B cell (primary cell): ENCODE measurements around the gene PACRG. TPM values are rescaled to one million over a fixed set of nuclear protein-coding genes. Genes with fewer than 3 reads are reported as not detected.

Experiments
- ATAC-seq: fragments of 200-7000 bp; cut with Tn5 transposase; one replicate; pipeline ENCODE4 v1.10.0; 2021; ENCODE audit warnings: low read depth, mild to moderate bottlenecking, moderate number of reproducible peaks, moderate library complexity
- CTCF ChIA-PET: fragments of 350-600 bp; sonication (Branson Sonifier 250); formaldehyde crosslinking; loops from one replicate; lab custom pipeline; 2021; ENCODE audit warnings: antibody characterized with exemption, inconsistent platforms; lab: Charles Lee
- POLR2A ChIA-PET: fragments of 350-600 bp; sonication (Branson Sonifier 250); formaldehyde crosslinking; loops from one replicate; lab custom pipeline; 2021; ENCODE audit warnings: antibody characterized with exemption; lab: Charles Lee
- DNase-seq: peaks from one replicate; pipeline ENCODE4 v3.0.0; 2013
- H2AFZ ChIP-seq: 2 replicates; pipeline ENCODE4 v1.6.1; 2012; ENCODE audit warnings: mild to moderate bottlenecking, low read depth, low read length; ENCODE audit not compliant: insufficient read depth, poor library complexity, severe bottlenecking
- H3K27ac ChIP-seq, 2 donors: 1 replicate in 1 of 2; 2 replicates in 1 of 2; pipeline ENCODE4 v1.5.1; 2012 to 2013; ENCODE audit warnings: low read length in 2 of 2, mild to moderate bottlenecking in 2 of 2, moderate library complexity in 1 of 2
- H3K27me3 ChIP-seq, 4 experiments: fragments of 200-600 bp in 1 of 4; sonication (generic) in 1 of 4; replicated peaks in 1 of 4; 1 replicate in 2 of 4; 2 replicates in 2 of 4; pipeline versions ENCODE4 v1.6.1 to v1.7.0; 2013 to 2016; ENCODE audit warnings: low read length in 3 of 4, mild to moderate bottlenecking in 2 of 4, mixed read lengths in 1 of 4, moderate library complexity in 1 of 4; ENCODE audit not compliant: insufficient read depth in 4 of 4, control insufficient read depth in 3 of 4; ENCODE audit errors: control extremely low read depth in 1 of 4
- H3K36me3 ChIP-seq, 2 experiments: replicated peaks in 1 of 2; 1 replicate in 1 of 2; 2 replicates in 1 of 2; pipeline versions ENCODE4 v1.6.1 to v1.7.1; 2013; ENCODE audit warnings: low read length in 1 of 2; ENCODE audit not compliant: insufficient read depth in 2 of 2, control insufficient read depth in 1 of 2; ENCODE audit errors: control extremely low read depth in 1 of 2, extremely low read depth in 1 of 2
- H3K4me1 ChIP-seq, 2 donors: fragments of 200-600 bp in 1 of 2; sonication (generic) in 1 of 2; 1 replicate in 1 of 2; 2 replicates in 1 of 2; pipeline versions ENCODE4 v1.5.1 to v1.6.1; 2013 to 2017; ENCODE audit warnings: low read length in 2 of 2; ENCODE audit not compliant: control insufficient read depth in 2 of 2, insufficient read depth in 2 of 2
- H3K4me2 ChIP-seq: replicated peaks from 2 replicates; pipeline ENCODE3; 2012; ENCODE audit warnings: mild to moderate bottlenecking, low read depth, low read length; ENCODE audit not compliant: poor library complexity, severe bottlenecking
- H3K4me3 ChIP-seq, 5 experiments: fragments of 200-600 bp in 1 of 5; sonication (generic) in 1 of 5; 1 replicate in 3 of 5; 2 replicates in 2 of 5; pipeline versions ENCODE4 v1.5.1 to v1.7.0; 2011 to 2016; ENCODE audit warnings: low read length in 4 of 5, mild to moderate bottlenecking in 4 of 5, low read depth in 2 of 5, control low read depth in 1 of 5, moderate library complexity in 1 of 5; ENCODE audit not compliant: insufficient read depth in 1 of 5; ENCODE audit errors: control extremely low read depth in 1 of 5, extremely low read depth in 1 of 5
- H3K79me2 ChIP-seq: fragments of 200-600 bp; sonication (generic); one replicate; pipeline ENCODE4 v1.6.0; 2016; ENCODE audit warnings: low read length; ENCODE audit not compliant: control insufficient read depth, insufficient read depth
- H3K9ac ChIP-seq: fragments of 200-600 bp; sonication (generic); 2 replicates; pipeline ENCODE4 v1.6.1; 2017; ENCODE audit warnings: mild to moderate bottlenecking, low read length, moderate library complexity
- H3K9me3 ChIP-seq, 3 donors: one replicate each; pipeline versions ENCODE4 v1.6.1 to v1.7.1; 2013; ENCODE audit warnings: low read length in 2 of 3; ENCODE audit not compliant: control insufficient read depth in 2 of 3, insufficient read depth in 1 of 3; ENCODE audit errors: control extremely low read depth in 1 of 3
- H4K20me1 ChIP-seq: 2 replicates; pipeline ENCODE4 v1.6.0; 2012; ENCODE audit warnings: mild to moderate bottlenecking, low read length; ENCODE audit not compliant: insufficient read depth, control insufficient read depth, poor library complexity, severe bottlenecking
- H3K27ac Mint-ChIP-seq: one replicate; pipeline ENCODE4 v1.8.0; 2021; ENCODE audit warnings: mixed read lengths
- H3K27me3 Mint-ChIP-seq: one replicate; pipeline ENCODE4 v1.8.0; 2021; ENCODE audit warnings: mixed read lengths
- H3K4me1 Mint-ChIP-seq: one replicate; pipeline ENCODE4 v1.8.0; 2021; ENCODE audit warnings: mixed read lengths
- H3K4me3 Mint-ChIP-seq: one replicate; pipeline ENCODE4 v1.8.0; 2021; ENCODE audit warnings: mixed read lengths
- H3K9me3 Mint-ChIP-seq: one replicate; pipeline ENCODE4 v1.8.0; 2022; ENCODE audit warnings: mixed read lengths; ENCODE audit not compliant: insufficient read depth
- EZH2 ChIP-seq: IDR thresholded peaks from 2 replicates; pipeline ENCODE4 v1.6.1; 2012; ENCODE audit warnings: borderline replicate concordance, low read depth, mild to moderate bottlenecking, moderate library complexity, low read length; ENCODE audit not compliant: insufficient read depth, poor library complexity, severe bottlenecking
- WGBS: methylation state at CpG from one replicate; pipeline ENCODE4 v1.1.5; 2013; ENCODE audit warnings: missing lambda C conversion rate; ENCODE audit not compliant: insufficient coverage; 5-methylcytosine and 5-hydroxymethylcytosine counted together
- intact Hi-C: fragments of 100-400 bp; cut with micrococcal nuclease; formaldehyde crosslinking; loops from one replicate; pipeline ENCODE4 v1.10.0; 2022
- polyA plus RNA-seq: library from polyadenylated mRNA; depleted of rRNA; stranded (reverse); fragments of >200 nt; gene quantifications from 2 replicates; pipeline ENCODE4 v1.2.3, GENCODE V29; 2012
- total RNA-seq, 2 donors: library from RNA; stranded (reverse); fragments of 120-200 nt in 1 of 2; gene quantifications; 1 replicate in 1 of 2; 2 replicates in 1 of 2; pipeline versions ENCODE4 v1.2.3 to v1.2.4, GENCODE V29; 2013 to 2022
- TF ChIP-seq, protein P1 (sequence below): fragments of 200-600 bp; IDR thresholded peaks from one replicate; pipeline ENCODE4 v1.8.0; 2022; ENCODE audit warnings: antibody characterized with exemption, mild to moderate bottlenecking

The PACRG gene
- total and polyA plus RNA-seq, 2 donors (not counting 1 experiment from before 2014, with no cell fraction given) = not detected

DNA sequence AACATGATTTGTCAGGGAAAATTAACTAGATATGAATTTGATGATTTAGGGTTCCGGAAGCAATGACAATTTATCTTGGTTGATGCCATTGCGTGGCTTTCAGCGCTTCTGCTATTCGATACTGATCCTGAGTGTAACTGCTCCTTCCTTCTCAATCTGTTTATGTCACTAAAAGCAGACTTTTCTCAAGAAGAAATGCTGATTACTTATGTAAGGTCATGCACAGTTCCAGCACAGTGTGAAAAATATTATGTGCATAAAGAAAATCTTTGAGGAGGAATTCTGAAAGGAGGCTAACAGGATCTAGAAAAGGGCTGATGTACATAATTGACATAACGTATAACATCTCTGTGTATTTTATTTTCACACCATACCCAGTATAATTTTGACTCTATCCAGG lies 336.6 kb downstream of the PACRG start:
- ChIA-PET CTCF (no interaction called here), POLR2A (no interaction called here)
- intact Hi-C loops = no loop called here
- H3K27me3 Mint-ChIP-seq = no peaks in the 10 kb centered on the region
- H3K4me1 ChIP-seq = no peaks in the 10 kb centered on the region
- no peaks in the 10 kb centered on the region for H3K79me2 ChIP-seq
- no peak overlapping the region for H3K4me3 Mint-ChIP-seq
- no peaks in the 10 kb centered on the region for H3K27me3 ChIP-seq
- no peaks in the 10 kb centered on the region for H3K9me3 Mint-ChIP-seq
- H3K4me3 ChIP-seq = no peak overlapping the region
- H3K9ac ChIP-seq = no peak overlapping the region
- no peak overlapping the region for H3K27ac ChIP-seq
- no peak overlapping the region for H3K27ac Mint-ChIP-seq
- no peaks in the 10 kb centered on the region for H3K36me3 ChIP-seq
- no peak overlapping the region for H2AFZ ChIP-seq
- WGBS = no CpG with 5 or more reads among the region's 5 CpGs
- no peaks in the 10 kb centered on the region for H3K4me1 Mint-ChIP-seq
- no peak for ATAC-seq
- TF ChIP-seq, protein P1, sequence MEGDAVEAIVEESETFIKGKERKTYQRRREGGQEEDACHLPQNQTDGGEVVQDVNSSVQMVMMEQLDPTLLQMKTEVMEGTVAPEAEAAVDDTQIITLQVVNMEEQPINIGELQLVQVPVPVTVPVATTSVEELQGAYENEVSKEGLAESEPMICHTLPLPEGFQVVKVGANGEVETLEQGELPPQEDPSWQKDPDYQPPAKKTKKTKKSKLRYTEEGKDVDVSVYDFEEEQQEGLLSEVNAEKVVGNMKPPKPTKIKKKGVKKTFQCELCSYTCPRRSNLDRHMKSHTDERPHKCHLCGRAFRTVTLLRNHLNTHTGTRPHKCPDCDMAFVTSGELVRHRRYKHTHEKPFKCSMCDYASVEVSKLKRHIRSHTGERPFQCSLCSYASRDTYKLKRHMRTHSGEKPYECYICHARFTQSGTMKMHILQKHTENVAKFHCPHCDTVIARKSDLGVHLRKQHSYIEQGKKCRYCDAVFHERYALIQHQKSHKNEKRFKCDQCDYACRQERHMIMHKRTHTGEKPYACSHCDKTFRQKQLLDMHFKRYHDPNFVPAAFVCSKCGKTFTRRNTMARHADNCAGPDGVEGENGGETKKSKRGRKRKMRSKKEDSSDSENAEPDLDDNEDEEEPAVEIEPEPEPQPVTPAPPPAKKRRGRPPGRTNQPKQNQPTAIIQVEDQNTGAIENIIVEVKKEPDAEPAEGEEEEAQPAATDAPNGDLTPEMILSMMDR = no peak
- TF ChIP-seq EZH2 = no peak
- no peaks in the 10 kb centered on the region for H4K20me1 ChIP-seq
- peaks cover 0 to 4% (median 0%) of the 10 kb centered on the region in 3 donors for H3K9me3 ChIP-seq
- DNase-seq = no peak
- H3K4me2 ChIP-seq = no peak overlapping the region

DNA sequence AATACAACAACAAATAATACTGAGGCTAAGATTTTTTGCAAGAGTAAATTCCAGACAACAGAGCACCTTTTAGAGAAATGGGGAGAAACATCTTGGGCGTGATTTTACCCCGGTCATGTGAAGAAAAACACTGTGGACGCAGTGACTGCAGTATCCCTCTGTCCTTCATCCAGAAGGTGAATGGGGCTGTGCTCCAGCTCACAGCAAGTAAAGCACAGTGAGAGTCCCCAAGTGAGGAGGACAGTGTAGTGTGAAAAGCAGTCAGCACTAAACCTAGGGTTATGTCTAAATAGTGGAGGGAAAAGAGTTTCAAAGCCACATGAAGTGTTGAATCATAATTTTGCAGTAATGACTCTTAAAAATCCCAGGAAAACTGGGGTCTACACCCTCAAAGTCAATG lies 338.4 kb downstream of the PACRG start:
- Histone ChIP-seq H3K4me3 (no peak overlapping the region), H3K36me3 (no peaks in the 10 kb centered on the region), H3K27ac (no peak overlapping the region), H3K27me3 (no peaks in the 10 kb centered on the region), H3K9me3 (peaks cover 0 to 4% (median 0%) of the 10 kb centered on the region in 3 donors), H3K9ac (no peak overlapping the region), H4K20me1 (no peaks in the 10 kb centered on the region), H3K4me1 (no peaks in the 10 kb centered on the region), H3K4me2 (no peak overlapping the region), H3K79me2 (no peaks in the 10 kb centered on the region), H2AFZ (no peak overlapping the region)
- Mint-ChIP-seq H3K27me3 (no peaks in the 10 kb centered on the region), H3K9me3 (no peaks in the 10 kb centered on the region), H3K4me1 (no peaks in the 10 kb centered on the region), H3K4me3 (no peak overlapping the region), H3K27ac (no peak overlapping the region)
- TF ChIP-seq, protein P1 = no peak
- TF ChIP-seq EZH2 = no peak
- DNase-seq (no peak), ATAC-seq (no peak)
- ChIA-PET POLR2A (no interaction called here), CTCF (no interaction called here)
- WGBS = 97% methylated on average over 3 of the region's 3 CpGs
- intact Hi-C loops = no loop called here
